Measurements from ENCODE around the gene PLSCR4.

The PLSCR4 gene

DNA sequence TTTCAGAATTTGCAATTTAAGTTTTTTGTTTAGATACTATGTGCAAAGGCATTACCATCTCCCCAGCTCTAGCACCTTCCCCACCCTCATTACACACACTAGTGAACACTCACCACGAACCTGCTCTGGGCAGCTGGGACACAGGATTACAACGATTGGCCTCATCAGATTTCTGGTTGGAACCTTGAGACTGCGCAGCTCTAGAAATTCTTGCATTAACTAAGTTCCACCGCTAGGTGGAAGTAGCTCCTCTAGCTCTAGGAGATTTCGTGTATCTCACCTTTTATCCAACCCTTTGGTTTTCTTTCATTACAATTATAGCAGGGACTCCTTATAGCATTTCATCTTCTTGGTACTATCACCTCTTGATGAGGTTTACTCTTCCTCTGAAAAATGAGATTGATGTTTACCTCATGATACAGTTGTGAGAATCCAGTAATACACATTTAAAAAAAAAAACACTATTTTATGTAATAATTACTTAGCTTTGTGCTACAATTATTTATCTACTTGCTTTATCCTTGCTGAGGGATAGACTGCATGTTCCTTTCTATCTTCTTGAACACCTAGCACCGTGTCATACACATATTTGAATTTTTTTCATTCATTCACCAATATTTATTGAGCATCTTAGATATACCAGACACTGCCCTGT lies 61.3 kb downstream of the PLSCR4 start:
- DNase-seq, result peak; percentile 30

DNA sequence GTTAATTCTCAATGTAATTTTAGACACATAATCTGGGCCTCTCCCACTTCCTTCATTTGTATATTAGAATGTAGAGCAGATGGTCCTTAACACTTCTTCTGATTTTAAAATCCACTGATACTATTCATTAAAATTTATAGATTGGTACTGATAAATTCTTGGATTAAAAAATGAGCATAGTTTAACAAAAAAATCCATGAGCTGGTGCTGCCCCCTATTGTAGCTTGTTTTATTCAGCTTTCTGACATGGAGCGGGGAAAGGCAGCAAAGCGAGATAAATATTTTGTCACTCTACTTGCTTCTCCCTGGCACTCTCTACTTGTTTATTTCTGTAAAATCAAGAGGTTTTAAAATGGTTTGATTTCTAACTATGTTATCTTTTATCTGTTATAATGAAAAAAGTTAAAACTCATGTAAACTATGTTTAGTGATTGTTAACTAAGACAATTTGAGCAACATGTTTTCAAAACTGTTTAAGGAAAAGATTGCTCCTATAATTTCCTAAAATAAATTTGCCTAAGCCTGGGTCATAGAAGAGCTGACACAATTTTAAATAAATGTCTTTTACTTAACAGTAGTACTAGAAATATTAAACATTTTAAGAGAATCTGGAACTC lies 63.5 kb downstream of the PLSCR4 start:
- no peak for DNase-seq

DNA sequence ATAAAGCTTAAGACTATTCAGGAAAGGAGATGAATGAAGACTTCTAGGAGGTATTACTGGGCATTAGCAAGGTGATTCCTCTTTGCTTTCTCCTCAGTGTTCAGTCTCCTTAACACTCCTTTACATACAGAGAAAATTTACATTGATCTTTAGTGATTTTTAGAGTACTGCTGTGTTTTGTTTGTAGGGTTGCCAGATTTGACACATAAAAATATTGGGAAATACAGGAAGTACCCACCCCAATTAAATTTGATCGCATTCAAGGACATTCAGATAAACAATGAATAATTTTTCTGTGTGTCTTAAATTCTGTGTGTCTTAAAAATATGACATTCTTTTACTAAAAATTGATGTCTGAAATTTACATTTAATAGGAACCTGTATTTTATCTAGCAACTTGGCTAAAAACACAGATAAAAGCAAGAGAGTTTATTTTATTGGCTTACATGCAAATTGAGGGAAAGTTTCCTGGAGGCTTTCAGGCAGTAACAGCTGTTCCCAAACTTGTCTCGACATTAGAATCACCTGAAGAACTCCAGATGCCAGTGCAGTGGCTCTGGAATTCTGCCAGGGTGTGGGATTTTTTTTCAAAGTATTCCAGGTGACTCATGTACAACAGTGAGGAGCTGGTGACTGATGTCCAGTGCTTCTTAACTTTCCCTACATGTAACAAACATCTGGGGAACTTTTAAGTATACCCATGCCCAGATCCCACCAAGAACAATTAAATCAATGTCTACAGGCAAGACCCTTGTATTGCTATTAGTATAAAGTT lies 66.5 kb downstream of the PLSCR4 start:
- no peak for DNase-seq

DNA sequence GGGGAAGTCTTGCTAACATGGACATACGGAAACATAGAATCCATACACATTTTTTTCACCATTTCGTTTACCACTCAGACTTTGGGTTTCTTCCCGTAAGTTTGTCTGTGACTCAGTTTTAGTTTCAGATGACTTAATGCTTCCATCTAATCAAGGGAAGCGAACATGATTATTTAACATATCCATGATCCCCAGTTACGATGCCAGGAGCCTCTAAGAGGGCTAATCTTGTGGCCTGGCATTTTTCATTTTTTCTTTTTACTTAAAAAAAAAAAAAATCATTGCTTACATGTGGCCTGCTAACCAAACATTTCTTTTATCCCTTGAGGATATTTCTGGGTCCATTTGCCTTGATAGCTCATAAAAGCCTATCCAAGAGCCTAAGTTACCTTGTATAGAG lies 69.7 kb downstream of the PLSCR4 start:
- no peak for DNase-seq

DNA sequence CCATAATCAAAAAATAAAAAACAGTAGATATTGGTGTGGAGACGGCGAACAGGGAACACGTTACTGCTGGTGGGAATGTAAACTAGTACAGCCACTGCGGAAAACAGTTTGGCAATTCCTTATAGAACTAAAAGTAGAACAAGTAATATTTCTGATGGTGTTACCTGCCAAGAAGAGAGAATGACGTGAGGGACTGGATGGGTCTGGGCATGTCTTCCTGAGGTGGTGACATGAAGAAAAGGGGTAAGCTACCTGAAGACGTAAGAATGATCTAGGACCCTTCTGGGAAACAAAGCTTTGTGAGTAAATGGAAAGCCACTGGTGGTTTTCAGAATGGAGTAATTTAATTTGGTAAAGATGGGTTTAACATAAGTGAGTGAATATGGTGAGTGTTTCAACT lies 70.5 kb downstream of the PLSCR4 start:
- DNase-seq, result no peak

DNA sequence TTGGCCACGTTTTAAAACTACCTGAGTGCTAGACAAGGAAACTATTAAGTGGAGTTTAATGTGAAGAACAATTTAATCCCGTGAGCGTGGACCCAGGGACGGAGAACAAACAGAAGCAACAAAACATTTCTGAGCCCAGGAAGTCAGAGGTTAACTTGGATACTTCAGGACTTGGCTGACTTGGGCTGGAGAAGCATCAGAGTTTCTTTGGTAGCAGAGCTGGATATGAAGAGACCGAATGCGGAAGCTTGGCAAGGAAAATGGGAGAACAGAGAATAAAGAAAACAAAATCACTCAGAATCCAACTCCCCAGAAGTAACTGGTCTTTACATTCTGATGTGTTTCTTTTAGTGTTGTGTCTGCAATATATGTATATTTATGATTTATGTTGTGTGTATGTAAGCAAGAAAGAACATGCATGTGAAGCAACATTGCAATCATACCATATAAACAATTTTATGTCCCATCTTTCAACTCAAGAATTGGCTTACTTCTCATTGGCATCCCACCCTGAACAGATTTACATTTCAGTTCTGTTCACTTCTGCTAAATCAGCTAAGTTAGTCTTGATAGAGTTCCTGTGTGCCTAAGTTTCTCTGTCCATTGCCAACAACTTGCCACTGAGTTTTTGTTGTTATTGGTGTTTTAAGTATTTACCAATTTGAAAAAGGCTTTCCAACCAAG lies 72.8 kb downstream of the PLSCR4 start:
- DNase-seq, result no peak

DNA sequence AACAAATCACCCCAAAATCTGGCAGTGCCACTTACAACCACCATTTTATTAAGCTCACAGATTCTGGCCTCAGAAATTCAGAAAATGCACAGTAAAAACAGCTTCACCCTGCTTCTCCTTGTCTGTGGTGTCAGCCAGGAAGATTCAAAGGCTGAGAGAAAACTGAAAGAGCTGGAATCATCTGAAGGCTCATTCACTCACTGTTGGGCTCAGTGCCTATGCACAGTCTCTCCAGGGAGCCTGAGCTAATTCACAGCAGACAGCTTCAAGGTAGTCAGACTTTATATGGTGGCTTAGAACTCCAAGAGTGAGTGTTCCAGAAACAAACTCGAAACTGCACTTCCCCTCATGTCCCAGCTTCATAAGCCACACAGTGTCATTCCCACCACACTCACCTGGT lies 73.4 kb downstream of the PLSCR4 start:
- DNase-seq, result no peak

DNA sequence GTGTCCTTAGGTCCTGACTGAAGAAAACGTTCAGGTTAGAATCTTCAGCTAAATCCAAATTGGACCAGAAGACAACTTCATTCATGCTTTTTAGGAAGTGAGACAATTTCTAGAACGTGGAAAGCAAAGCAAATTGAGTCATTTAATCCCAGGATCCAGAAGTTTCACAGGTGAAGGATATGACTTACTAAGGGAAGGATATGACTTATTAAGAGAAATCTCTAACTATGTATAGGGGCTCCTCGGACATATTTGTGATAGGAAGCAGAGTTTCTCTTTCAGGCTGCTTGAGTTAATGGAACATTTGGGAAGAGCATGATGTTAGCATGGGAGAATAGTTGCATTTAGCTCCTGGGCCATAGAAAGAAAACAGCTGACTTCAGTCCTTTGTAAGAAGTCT lies 73.8 kb downstream of the PLSCR4 start:
- DNase-seq, result no peak

DNA sequence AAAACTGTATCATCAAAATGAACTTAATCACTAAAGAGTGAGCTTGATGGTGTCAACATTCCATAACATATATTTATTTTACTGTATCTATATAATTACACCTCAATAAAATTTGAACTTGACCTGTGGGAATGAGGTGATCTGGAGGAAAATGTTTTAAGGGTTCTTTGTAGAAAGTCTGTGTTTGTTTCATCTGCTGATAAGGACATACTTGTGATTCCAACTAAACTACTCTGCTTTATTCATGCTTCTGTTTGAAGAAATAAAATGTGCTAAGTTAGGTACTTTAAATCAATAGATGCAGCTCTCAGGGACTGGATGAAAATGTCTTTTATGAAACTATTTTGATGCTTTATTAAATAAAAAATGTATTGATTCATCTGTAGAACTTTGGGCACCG lies 78.3 kb downstream of the PLSCR4 start:
- DNase-seq, result no peak

DNA sequence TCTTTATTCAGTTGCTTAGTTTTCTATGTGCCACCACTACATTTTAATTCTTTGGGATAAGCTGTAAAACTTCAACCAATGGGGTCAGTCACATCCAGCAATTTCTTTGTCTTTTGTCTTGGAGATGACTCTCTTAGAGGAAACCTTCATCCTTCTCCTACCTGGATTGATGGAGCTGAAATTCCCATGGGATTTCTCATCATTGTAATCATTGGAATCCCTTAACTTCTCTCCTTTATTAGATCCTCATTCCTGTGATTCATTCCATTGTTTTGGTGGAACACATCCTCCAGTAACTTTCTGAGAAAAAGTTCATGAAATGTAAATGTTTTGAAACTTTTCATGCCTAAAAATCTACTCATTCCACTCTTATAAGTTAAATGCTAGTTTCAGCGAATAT lies 80.3 kb downstream of the PLSCR4 start:
- no peak for DNase-seq

DNA sequence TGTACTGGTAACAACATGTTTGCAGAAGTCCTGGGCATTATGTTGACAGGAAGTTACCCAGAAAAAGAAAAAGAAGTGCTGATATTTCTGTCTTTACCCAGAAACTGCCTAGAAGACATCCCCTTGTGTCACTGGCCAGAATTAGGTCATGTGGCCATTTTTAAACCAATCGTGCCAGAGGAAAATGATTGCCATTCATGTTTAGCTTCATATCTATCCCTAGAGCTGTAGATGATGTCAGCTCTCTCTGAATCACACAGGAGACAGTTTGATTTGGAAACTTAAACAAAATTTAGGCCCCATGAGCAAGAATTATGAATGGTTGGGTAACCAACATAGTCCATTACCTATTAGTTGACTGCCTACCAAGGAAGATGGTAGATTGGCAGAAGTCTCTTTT lies 81.0 kb downstream of the PLSCR4 start:
- DNase-seq, result no peak

DNA sequence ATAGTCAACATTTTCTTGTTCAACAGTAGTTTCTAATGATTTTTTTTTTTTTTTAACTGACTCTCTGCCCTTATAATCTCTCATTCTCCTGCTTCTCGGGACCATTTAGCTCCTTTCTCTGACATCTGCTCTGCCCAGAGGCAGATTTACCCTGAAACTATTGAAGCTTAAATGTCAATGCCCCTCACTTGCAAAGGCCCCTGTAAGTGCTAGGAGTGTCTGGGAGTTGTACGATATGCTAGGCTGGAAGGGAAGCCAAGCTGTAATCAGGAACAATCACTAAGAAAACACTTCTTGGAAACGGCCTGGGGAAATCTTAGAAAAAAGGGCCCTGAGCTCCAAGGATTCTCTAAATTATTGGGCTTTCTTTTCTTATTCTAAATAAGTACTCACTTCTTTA lies 84.1 kb downstream of the PLSCR4 start:
- no peak for DNase-seq

DNA sequence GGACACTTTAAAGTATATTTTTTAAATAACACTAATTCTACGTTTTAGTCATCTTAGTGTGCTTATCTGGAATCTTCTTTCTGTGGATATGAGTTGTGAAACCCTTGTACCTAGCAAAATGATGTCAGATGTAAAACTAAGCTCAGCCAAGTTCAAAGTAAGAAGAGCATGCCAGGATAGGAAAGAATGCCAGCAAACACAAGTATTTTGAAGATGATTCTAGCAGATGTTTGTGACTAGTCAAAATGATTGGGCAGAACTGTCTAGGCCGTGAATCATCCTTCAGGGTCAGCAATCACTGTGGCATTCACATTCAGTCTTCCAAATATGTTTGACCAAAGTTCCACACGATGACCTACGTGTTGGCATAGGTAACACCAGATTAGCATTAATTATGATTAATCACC lies 84.5 kb downstream of the PLSCR4 start:
- no peak for DNase-seq

DNA sequence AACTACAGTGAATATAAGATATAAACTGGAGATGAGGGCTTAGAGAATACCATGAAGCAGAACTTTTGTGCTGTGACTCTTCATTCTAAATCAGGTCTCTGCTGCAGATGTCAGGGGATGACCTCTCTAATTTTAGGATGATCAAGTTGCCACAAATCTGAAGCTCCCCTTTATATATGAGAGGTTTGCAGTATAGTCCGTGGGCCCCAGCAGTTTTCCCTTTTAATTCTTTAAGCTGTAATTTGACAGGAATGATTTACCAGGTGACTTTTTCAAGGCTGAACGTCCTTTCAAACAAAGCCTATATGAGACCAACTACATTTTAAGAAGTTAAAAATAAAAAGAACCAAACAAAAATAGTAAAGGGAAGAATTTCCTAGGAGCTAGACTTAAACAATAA lies 85.0 kb downstream of the PLSCR4 start:
- no peak for DNase-seq

DNA sequence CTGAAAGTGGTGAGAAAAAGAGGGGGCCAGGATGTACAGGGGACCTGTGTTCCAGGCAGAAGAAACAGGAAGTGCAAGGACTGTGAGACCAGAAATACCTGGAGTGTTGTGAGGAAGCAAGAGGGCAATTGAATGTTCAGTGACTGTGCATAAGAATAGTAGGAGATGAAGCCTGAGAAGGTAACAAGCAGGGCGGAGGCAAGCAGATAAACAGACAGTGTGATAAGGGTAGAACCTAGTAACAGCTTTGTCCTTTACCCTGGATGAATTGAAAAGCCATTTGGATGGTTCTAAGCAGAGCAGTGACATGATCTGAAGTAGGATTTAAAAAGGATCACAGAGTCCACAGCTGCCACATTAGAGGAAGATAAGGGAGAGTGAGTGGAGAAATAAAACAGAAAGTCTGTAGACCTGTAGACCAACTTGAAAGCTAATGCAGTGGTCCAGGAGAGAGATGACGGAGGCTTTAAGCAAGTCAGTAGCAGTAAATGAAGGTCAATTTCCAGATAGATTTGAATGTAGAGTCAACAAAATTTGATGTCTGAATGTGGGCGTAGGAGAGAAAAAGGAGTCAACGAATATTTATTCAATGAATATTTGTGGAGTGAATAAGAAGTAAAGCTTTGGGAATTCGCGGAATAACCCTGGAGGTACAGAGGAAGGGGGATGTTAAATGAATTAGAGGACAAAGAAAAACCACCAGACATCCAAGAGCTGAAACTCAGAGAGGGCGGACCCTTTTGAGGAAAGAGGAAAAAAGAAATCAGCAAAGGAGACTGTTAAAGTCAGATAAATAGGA lies 85.7 kb downstream of the PLSCR4 start:
- DNase-seq, result no peak

DNA sequence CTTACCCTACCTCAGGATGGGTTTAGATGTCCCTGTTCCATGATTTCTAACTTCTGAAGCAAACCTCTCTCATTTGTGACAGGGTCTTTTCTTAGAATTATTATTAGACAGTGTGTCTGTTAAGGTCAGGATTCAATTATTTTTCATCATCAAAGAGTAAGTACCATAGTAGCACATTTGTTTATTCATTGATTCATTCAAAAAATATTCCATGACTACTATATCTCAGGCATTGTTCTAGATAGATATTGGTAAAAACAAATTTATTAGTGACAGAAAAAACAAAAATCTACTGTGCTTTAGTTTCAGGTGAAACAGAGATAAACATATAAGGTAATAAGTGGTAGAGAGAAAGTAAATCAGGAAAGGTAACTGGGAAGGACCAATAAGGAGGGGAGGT lies 86.4 kb downstream of the PLSCR4 start:
- no peak for DNase-seq

DNA sequence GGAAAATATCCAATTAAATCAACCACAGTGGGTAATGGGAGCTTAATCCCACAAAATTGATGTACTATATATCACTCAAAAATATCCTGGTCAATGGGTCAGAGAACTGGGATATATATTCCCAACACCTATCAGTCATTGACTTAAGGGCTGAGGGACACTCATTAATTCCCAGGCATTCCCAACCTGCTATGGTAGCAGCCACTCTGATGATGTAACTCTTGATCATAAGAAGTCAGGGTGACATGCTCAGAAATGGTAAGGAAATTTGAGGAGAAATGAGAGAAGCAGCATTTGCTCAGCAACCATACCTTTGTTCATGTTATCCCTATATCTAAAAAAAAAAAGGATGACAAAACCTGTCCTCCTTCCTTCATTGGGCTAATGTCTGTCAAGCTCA lies 86.8 kb downstream of the PLSCR4 start:
- DNase-seq, result no peak

DNA sequence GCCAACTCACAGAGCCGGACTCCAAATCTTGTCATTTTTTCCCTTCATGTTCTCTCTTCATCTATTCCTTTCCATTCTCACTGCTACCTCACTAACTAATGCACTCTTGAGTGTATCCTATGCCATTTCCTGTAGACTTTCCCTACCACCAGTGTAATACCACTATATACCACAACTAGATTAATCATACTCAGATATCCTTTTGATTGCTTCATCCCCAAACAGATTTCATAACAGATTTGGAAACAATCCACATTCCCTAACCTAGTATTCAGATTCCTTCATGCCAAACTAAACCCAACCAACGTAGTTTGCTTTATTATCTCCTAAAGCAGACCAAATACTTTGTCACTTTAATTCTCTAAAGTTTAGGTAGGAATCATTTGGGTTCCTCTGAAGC lies 87.3 kb downstream of the PLSCR4 start:
- no peak for DNase-seq

DNA sequence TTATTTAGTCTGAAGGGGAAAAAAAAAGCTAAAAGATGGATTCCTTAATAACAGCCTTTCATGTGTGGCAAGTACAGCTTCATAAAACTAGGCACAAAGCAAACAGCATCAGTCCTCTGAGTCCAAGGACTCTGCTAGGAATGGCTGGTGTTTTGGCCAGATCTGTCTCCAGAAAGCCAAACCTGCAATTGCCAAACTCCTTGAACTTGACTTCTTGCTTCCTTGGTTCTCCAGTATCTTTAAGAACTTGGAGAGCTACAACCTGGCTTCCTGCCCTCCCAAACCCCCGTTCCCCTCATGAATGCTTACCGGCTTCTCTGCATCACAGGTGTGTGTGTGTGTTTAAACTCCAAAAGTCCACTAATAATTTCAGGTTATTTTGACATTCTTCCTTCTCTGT lies 88.3 kb downstream of the PLSCR4 start:
- no peak for DNase-seq

DNA sequence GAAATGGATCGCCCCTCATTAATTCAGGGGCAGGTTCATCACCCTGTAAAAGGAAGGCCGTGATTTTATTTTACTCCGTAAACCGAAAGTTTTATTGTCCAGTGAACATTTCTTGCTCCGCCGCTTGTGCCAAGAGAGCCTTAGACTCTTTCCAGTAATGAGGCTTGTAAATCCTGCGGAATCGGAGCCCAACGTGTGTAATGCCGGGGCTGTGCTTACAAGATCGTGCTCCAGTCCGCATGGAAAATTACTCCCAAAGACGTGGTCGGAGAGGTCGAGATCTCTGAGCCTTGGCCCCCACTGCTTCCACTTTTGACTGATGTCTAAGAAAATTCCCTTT lies 89.3 kb downstream of the PLSCR4 start:
- DNase-seq, result no peak

DNA sequence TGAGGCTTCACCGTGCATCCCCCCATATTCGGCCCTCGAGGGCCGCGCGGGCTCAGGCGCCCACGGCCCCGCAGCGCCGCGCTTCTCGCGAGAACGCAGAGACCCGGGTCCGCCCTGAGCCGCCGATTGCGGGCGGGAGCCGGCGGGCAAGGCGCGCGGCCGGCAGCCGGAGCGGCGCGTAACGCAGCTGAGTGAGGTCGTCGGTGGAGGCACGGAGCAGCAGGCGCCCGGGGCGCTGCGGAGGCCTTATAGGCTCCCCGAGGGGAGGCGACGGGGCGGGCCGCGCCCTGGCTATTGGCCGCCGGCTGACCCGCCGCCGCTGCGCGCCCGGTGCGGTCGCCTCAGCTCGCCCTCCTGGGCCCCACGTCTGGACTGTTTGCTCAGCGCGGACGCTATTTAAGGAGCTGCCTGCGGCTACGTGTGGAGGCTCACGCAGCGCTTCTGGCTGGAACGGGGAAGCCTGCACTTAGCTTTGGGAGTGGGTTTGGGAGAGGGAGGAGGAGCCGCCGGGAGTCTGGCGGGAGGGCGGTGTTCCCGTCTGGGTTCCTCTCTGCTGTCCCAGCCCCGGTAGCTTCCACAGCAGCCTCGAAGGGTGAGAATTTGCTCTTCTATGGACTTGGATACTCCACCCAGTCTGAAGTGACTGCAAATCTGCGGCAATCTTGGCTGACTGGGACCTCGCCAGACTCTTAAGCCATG lies 89.8 kb downstream of the PLSCR4 start, which contains the start of gene PLOD2:
PLOD2 (minus strand) TSS at position 221 of the 699 bp plus-strand sequence; CDS start at position 26, 195 bp downstream.
- no peak for DNase-seq

DNA sequence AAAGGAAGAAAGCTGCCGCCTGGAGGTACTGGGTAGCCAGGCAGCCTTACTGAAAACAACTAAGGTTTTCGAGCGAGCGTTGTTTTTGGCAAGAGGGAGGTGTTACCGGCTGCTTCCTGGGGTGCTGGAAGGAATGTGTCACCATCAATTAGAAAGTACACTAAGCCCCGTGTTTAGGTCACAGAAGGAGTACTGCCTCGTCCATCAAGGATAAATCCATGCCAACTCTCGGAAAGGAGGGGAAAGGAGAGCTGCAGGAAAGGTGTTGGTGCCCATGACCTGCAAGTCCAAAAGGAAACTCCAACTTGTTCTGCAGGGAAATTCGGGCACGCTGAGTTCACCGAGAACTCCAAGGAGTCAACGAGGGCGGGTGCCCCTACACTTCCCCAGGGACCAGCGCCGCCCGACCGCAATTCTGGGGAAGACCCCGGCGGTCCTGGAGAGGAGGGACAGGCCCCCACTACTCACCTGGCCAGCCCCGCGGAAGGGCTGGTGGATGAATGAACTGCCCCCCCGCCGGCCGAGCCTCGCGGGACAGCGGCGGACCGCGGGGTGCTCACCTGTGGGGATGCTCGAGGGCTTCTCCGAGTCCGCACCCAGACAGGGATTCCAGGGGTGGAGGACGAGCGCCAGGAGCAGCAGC lies 90.5 kb downstream of the PLSCR4 start:
- no peak for DNase-seq

Data from CD4-positive, alpha-beta T cell treated with Interleukin-10 for 1 hour (primary cell).